Cardiac fibroblast (primary cell): ENCODE results near the gene CHDH.

Source experiments
- DNase-seq, 2 donors: peaks; one replicate each; pipeline versions ENCODE4 v3.0.0 to v3.0.0-alpha.2; 2010; ENCODE audit warnings: low read depth in 2 of 2
- H3K4me3 ChIP-seq, 2 donors: replicated peaks in 1 of 2; 1 replicate in 1 of 2; 2 replicates in 1 of 2; pipeline ENCODE4 v1.5.1; 2011; ENCODE audit warnings: low read depth in 2 of 2, low read length in 2 of 2, mild to moderate bottlenecking in 2 of 2, moderate library complexity in 1 of 2
- TF ChIP-seq, protein P1 (sequence below): IDR thresholded peaks from one replicate; pipeline ENCODE4 v1.5.1; 2011; ENCODE audit warnings: low read depth, mild to moderate bottlenecking, low read length, inconsistent platforms

Gene CHDH

DNA sequence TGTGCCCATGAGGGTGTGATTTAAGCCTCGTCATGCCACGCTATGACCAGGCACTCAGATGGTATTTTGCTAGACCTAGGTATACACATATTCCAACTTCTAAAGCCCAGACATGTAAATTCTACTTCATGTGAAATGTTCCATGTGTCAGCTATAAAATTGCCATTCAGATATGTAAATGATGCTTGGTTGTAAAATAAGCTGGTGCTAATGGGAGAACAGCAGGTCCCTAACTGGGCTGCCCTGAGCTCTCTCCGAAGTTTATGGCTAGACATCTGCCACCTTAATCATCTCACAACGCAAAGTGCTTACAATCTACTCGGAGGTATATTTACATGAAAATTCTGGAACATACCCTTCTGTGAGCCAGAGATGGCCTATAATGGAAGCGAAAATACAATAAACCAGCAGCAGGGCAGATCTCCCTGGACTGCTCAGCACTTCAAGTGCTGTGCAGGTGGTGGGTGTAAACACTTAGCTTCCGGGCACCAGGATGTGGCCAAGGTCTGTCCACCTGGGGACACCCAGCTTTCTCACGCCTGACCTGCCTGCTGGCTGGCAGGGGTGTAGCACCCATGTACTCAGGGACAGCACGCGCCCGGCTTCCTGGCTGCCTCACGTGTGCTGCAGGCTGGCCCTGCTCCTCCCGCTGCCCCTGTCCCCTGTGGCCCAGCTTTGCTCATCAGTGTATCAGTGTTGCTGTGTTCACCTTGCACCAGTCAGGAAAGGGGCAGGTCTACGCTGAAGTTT is 82.0 kb downstream of the CHDH start:
- no peak for DNase-seq
- TF ChIP-seq, protein P1, sequence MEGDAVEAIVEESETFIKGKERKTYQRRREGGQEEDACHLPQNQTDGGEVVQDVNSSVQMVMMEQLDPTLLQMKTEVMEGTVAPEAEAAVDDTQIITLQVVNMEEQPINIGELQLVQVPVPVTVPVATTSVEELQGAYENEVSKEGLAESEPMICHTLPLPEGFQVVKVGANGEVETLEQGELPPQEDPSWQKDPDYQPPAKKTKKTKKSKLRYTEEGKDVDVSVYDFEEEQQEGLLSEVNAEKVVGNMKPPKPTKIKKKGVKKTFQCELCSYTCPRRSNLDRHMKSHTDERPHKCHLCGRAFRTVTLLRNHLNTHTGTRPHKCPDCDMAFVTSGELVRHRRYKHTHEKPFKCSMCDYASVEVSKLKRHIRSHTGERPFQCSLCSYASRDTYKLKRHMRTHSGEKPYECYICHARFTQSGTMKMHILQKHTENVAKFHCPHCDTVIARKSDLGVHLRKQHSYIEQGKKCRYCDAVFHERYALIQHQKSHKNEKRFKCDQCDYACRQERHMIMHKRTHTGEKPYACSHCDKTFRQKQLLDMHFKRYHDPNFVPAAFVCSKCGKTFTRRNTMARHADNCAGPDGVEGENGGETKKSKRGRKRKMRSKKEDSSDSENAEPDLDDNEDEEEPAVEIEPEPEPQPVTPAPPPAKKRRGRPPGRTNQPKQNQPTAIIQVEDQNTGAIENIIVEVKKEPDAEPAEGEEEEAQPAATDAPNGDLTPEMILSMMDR = no peak
- H3K4me3 ChIP-seq = no peak overlapping the region

DNA sequence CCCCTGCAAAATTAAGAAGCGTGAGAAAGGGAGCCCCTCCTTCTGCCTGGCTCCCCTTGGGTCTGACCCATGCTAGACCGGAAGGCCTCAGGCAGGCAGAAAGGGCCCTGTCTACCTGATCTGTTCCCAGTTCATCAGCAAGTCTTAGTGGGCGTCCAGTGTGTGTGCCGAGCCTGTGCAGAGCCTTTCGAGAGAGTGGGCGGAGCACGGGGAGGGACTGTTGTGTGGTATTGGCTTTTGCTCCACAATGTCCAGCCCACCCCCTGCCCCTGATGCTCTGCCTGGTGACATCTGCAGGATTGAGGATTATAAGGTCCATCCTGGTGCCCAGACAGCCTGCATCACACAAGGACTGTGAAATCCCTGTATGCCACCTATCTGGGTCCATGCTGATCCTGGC is 82.9 kb downstream of the CHDH start:
- no peak for DNase-seq
- H3K4me3 ChIP-seq = no peak overlapping the region
- TF ChIP-seq, protein P1 = no peak
